NCI-H446 (cell line): ENCODE measurements around the gene IL10RB.
"Not testable (repeated sequence)": the region's sequence is repeated elsewhere in the genome, so short reads cannot be mapped to it uniquely, and the experiment has no call there.

Experiments used
- DNase-seq, 2 experiments: peaks; one replicate each; lab custom pipeline; 2025; lab: John Stamatoyannopoulos, UW

Gene IL10RB

GRCh38 chr21:33241846-33242245, 24.3 kb upstream of the IL10RB start:
- DNase-seq, result no peak

- DNase-seq, result not testable (repeated sequence)
Measured at GRCh38 chr21:33242846-33243245, 23.3 kb upstream of the IL10RB start.

DNA sequence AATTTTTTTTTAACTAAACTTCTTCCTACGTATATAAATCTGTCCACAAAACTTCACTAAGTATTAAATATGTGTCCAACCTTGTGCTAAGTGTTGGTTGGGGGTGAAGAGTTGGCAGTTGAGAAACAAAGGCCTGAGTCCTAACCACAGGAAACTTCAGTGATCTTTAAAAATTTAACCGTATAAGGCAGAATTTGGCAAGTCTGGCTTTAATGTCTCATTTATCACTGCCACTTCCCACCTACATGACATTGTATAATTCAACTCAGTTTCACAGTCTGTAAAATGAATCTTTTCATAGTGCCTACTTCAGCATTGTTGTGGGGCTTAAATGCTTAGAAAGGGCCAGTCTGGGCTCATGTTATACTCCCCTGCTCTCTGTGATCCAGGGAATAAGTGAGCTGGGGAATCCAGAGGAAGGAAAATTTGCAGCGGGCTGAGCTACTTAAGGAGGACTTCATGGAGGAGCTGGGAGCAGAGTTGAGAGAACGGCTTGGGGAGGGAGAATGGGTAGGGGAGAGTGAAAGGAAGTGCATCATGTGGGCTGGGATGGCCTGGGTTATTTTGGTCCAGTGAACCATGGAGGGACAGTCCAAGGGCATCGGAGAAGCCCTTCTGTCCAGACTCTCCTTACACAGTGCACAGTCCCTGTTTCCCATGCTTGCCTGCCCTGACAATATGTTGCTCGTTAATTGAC, 21.9 kb upstream of the IL10RB start:
- no peak for DNase-seq

- DNase-seq, result no peak
Measured at GRCh38 chr21:33244779-33245105, 21.4 kb upstream of the IL10RB start.

GRCh38 chr21:33245289-33245918, 20.8 kb upstream of the IL10RB start:
- DNase-seq, result no peak

GRCh38 chr21:33246506-33246905, 19.7 kb upstream of the IL10RB start:
- no peak for DNase-seq

- DNase-seq, result no peak
Measured at GRCh38 chr21:33246963-33247362, 19.2 kb upstream of the IL10RB start.

- no peak for DNase-seq
Measured at GRCh38 chr21:33247599-33247998, 18.6 kb upstream of the IL10RB start.

GRCh38 chr21:33249331-33250002, 16.7 kb upstream of the IL10RB start:
- no peak for DNase-seq

DNA sequence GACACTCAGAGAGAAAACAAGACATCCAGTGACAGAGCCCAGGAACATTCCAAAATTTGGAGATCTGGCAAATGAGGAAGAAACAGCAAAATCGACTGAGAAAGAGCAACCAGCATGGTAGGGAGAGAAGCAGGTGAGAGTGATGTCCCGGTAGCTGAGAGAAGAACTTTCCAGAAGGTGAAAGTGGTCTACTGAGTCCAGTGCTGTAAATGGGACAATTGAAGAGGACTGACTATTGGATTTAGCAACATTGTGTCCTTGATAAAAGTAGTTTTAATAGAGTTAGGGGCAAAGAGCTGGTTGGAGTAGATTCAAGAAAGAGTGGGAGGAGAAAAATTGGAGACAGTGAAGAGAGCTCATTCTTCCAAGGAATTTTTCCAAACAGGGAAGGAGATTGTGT, 15.0 kb upstream of the IL10RB start:
- no peak for DNase-seq

GRCh38 chr21:33253382-33253781, 12.8 kb upstream of the IL10RB start:
- DNase-seq, result not testable (repeated sequence)

DNA sequence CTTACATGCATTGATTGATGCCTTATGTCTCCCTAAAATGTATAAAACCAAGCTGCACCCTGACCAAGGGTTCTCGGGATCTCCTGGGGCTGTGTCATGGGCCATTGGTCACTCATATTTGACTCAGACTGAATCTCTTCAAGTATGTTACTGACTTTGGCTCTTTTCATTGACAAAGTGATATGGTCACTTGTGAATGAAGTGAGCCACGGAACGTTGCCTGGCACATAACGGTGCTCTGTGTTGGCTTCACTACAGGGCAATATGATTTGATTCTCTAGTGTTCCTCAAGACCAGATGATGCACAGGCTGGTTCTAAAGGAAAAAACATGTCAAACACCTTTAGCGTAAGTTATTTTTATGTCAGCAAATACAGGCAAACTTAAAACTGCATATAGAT, 11.4 kb upstream of the IL10RB start:
- no peak for DNase-seq

- no peak for DNase-seq
Measured at GRCh38 chr21:33255404-33255803, 10.8 kb upstream of the IL10RB start.

GRCh38 chr21:33256019-33256418, 10.1 kb upstream of the IL10RB start:
- no peak for DNase-seq

DNA sequence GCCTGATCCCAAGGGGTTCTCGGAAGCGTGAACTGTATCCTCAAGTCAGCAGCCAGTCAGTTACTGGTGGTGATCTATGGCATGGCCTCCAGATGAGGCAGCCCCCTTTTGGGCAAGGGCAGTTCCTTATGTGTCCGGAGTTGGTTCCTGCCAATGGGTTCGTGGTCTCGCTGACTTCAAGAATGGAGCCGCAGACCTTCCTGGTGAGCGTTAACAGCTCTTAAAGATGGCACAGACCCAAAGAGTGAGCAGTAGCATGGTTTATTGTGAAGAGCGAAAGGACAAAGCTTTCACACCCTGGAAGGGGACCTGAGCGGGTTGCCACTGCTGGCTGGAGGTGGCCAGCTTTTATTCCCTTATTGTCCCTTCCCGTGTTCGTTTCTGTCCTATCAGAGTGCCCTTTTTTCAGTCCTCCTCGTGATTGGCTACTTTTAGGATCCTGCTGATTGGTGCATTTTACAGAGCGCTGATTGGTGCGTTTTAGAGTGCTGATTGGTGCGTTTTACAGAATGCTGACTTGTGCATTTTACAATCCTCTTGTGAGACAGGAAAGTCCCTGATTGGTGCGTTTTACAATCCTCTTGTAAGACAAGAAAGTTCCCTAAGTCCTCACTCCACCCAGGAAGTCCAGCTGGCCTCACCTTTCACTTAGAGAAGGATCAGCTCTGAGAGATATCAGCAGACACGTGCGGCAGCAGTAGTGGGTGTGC, 8.9 kb upstream of the IL10RB start:
- DNase-seq, result no peak

GRCh38 chr21:33258475-33258874, 7.7 kb upstream of the IL10RB start:
- no peak for DNase-seq

GRCh38 chr21:33259428-33259827, 6.7 kb upstream of the IL10RB start:
- no peak for DNase-seq

DNA sequence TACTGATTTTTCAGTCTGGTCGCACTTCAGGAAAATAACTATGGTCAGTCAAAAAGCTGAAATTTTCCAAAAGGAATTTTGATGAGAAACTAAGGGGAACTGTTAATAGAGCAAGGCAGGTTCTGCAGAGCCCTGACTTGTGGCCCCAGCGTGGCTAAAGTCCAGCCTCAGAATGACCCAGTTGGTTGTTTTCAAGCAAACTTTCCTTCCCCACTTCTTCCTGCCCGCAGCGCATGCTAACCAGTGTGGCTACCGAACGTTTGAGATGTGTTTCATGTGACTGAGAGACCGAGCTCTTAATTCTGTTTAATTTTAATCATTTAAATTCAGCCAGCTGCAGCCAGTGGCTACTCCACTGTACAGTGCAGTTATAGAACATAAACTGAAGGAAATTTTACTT, 6.2 kb upstream of the IL10RB start:
- DNase-seq, result no peak

GRCh38 chr21:33261635-33262034, 4.5 kb upstream of the IL10RB start:
- no peak for DNase-seq

GRCh38 chr21:33262921-33263320, 3.2 kb upstream of the IL10RB start:
- no peak for DNase-seq

- no peak for DNase-seq
Measured at GRCh38 chr21:33264561-33264960, 1.6 kb upstream of the IL10RB start.

DNA sequence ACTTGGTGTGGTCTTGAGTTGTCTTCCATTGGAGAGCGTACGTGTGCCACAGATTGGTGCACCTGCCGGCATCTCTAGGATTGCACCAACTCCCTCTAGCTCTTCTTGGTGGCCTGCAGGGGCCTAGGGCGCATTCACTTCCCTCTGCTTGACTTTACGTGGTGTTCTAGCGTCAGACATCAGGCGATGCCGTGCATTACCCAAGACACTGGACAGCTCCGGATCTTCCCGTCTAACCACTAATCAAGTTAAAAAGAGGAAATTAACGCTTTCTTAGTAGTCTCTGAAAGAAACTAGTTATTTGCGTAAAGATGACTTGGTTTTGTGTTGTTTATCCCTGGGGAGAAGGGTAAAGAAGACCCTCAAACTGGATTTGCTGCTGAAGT, 510 bp upstream of the IL10RB start:
- no peak for DNase-seq

GRCh38 chr21:33266789-33267135, 595 bp downstream of the IL10RB start:
- DNase-seq, result no peak
